A673 (cell line): Measurements from ENCODE around the gene PFKL.

Source experiments
- CTCF ChIP-seq: fragments of 300-800, 200-600 bp; sonication (generic); conservative IDR thresholded peaks from 2 replicates; pipeline ENCODE4 v1.5.1; 2017; ENCODE audit warnings: low read depth, mild to moderate bottlenecking, antibody characterized with exemption, low read length, moderate library complexity, mixed read lengths
- EZH2 ChIP-seq: fragments of 200-600 bp; sonication (generic); IDR thresholded peaks from 2 replicates; pipeline ENCODE4 v1.6.1; 2017; ENCODE audit warnings: borderline replicate concordance, low read depth, mild to moderate bottlenecking, mixed read lengths, antibody characterized with exemption, low read length; ENCODE audit not compliant: poor library complexity, severe bottlenecking

GRCh38 chr21:44321846-44322450 is 22.1 kb downstream of the PFKL start:
- TF ChIP-seq CTCF, result no peak
- no peak for TF ChIP-seq EZH2
